Measurements from ENCODE around the gene CACNG5.

- TF ChIP-seq TAF1 (IDR thresholded peaks at IDR 0.05; ENCODE audit: low read depth) (no peak), RAD21 (conservative IDR thresholded peaks at IDR 0.05) (no peak), SMC3 (conservative IDR thresholded peaks at IDR 0.05; ENCODE audit: poor library complexity) (no peak)
- TF ChIP-seq, protein P1, sequence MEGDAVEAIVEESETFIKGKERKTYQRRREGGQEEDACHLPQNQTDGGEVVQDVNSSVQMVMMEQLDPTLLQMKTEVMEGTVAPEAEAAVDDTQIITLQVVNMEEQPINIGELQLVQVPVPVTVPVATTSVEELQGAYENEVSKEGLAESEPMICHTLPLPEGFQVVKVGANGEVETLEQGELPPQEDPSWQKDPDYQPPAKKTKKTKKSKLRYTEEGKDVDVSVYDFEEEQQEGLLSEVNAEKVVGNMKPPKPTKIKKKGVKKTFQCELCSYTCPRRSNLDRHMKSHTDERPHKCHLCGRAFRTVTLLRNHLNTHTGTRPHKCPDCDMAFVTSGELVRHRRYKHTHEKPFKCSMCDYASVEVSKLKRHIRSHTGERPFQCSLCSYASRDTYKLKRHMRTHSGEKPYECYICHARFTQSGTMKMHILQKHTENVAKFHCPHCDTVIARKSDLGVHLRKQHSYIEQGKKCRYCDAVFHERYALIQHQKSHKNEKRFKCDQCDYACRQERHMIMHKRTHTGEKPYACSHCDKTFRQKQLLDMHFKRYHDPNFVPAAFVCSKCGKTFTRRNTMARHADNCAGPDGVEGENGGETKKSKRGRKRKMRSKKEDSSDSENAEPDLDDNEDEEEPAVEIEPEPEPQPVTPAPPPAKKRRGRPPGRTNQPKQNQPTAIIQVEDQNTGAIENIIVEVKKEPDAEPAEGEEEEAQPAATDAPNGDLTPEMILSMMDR (IDR thresholded peaks at IDR 0.05; ENCODE audit: poor library complexity, severe bottlenecking): no peak
Observed at GRCh38 chr17:66860204-66860603, 25.3 kb downstream of the CACNG5 start.

All from neural cell (in vitro differentiated cells).